Caco-2 (cell line): ENCODE results near the gene TENM3. TPM values are rescaled to one million over a fixed set of nuclear protein-coding genes. Genes with fewer than 3 reads are reported as not detected.

Experiments
- BruUV-seq: library from RNA; stranded (reverse); fragments of 400-500 nt; replicated peaks from 2 replicates; lab custom pipeline; 2021; lab: Mats Ljungman, UMichigan
- CTCF ChIA-PET: fragments of 300-600 bp; sonication (Branson Sonifier 250); formaldehyde crosslinking; loops from one replicate; lab custom pipeline; 2022; ENCODE audit warnings: antibody characterized with exemption; lab: Charles Lee
- POLR2A ChIA-PET: fragments of 300-600 bp; sonication (Branson Sonifier 250); formaldehyde crosslinking; loops from one replicate; lab custom pipeline; 2022; ENCODE audit warnings: antibody characterized with exemption; lab: Charles Lee
- DNase-seq, 2 experiments: peaks; one replicate each; pipeline versions ENCODE4 v3.0.0 to v3.0.0-alpha.2; 2020 to 2022
- H3K27me3 ChIP-seq: replicated peaks from 2 replicates; pipeline ENCODE4 v1.6.0; 2011; ENCODE audit warnings: low read length; ENCODE audit not compliant: control insufficient read depth, insufficient read depth
- H3K36me3 ChIP-seq: 2 replicates; pipeline ENCODE4 v1.5.1; 2011; ENCODE audit warnings: low read length; ENCODE audit not compliant: control insufficient read depth, insufficient read depth
- H3K4me1 ChIP-seq: fragments of 250-450 bp; sonication (Bioruptor Pico); 2 replicates; pipeline ENCODE4 v1.5.1; 2020; ENCODE audit warnings: mild to moderate bottlenecking
- H3K4me3 ChIP-seq: 2 replicates; pipeline ENCODE4 v1.5.1; 2011; ENCODE audit warnings: low read depth, mild to moderate bottlenecking, control low read depth, low read length
- H3K9me3 ChIP-seq: fragments of 250-450 bp; sonication (Bioruptor Pico); 2 replicates; pipeline ENCODE4 v1.5.1; 2020; ENCODE audit warnings: mild to moderate bottlenecking, moderate library complexity
- H3K27ac Mint-ChIP-seq: one replicate; pipeline ENCODE4 v1.8.0; 2022; ENCODE audit warnings: mixed read lengths; ENCODE audit not compliant: unreplicated experiment
- H3K27me3 Mint-ChIP-seq: one replicate; pipeline ENCODE4 v1.8.0; 2022; ENCODE audit warnings: mixed read lengths; ENCODE audit not compliant: insufficient read depth, unreplicated experiment
- H3K36me3 Mint-ChIP-seq: one replicate; pipeline ENCODE4 v1.8.0; 2022; ENCODE audit warnings: mild to moderate bottlenecking, mixed read lengths; ENCODE audit not compliant: insufficient read depth, unreplicated experiment
- H3K4me1 Mint-ChIP-seq: one replicate; pipeline ENCODE4 v1.8.0; 2022; ENCODE audit warnings: low read depth, mixed read lengths; ENCODE audit not compliant: unreplicated experiment
- H3K4me3 Mint-ChIP-seq: one replicate; pipeline ENCODE4 v1.8.0; 2022; ENCODE audit warnings: mild to moderate bottlenecking, moderate library complexity, mixed read lengths; ENCODE audit not compliant: unreplicated experiment
- H3K9me3 Mint-ChIP-seq: one replicate; pipeline ENCODE4 v1.8.0; 2022; ENCODE audit warnings: mixed read lengths; ENCODE audit not compliant: unreplicated experiment
- CTCF ChIP-seq, 2 experiments: fragments of 200-600 bp in 1 of 2; IDR thresholded peaks; 1 replicate in 1 of 2; 2 replicates in 1 of 2; pipeline versions ENCODE4 v1.5.1 to v1.8.0; 2011 to 2022; ENCODE audit warnings: antibody characterized with exemption in 1 of 2, control low read depth in 1 of 2, inconsistent platforms in 1 of 2, low read depth in 1 of 2, low read length in 1 of 2, mild to moderate bottlenecking in 1 of 2, moderate library complexity in 1 of 2; ENCODE audit not compliant: insufficient read depth in 1 of 2, severe bottlenecking in 1 of 2, unreplicated experiment in 1 of 2
- intact Hi-C: fragments of 100-400 bp; cut with micrococcal nuclease; formaldehyde crosslinking; loops from one replicate; pipeline ENCODE4 v1.10.0; 2022; ENCODE audit not compliant: unreplicated experiment
- total RNA-seq: library from RNA; stranded (reverse); gene quantifications from 2 replicates; pipeline ENCODE4 v1.2.3, GENCODE V29; 2022

TENM3 gene
- total RNA-seq, 1 experiment from 2014 or later: 94.7 TPM

- Histone ChIP-seq H3K36me3 (no peaks in the 10 kb centered on the region), H3K9me3 (peaks cover 19% of the 10 kb centered on the region), H3K27me3 (no peaks in the 10 kb centered on the region), H3K4me3 (no peak overlapping the region), H3K4me1 (no peaks in the 10 kb centered on the region)
- CTCF ChIA-PET: no interaction called here
- Mint-ChIP-seq H3K36me3 (peaks cover 18% of the 10 kb centered on the region), H3K4me3 (no peak overlapping the region), H3K27ac (no peak overlapping the region), H3K9me3 (peaks cover 27% of the 10 kb centered on the region), H3K27me3 (no peaks in the 10 kb centered on the region), H3K4me1 (no peaks in the 10 kb centered on the region)
- intact Hi-C loops: no loop called here
- BruUV-seq: no TSS peak
- no peak for TF ChIP-seq CTCF (IDR thresholded peaks at IDR 0.05; ENCODE audit: insufficient read depth in 1 of 2, low read depth in 1 of 2, low read length in 1 of 2, severe bottlenecking in 1 of 2, unreplicated experiment in 1 of 2)
- POLR2A ChIA-PET: no interaction called here
- no peak for DNase-seq
These were observed 67.8 kb downstream of the TENM3 start for GRCh38 chr4:182310962-182311361.

- H3K4me3 ChIP-seq: no peak overlapping the region
These were observed 71.3 kb downstream of the TENM3 start for GRCh38 chr4:182314537-182314936.

GRCh38 chr4:182318256-182318655 lies 75.1 kb downstream of the TENM3 start:
- ChIA-PET CTCF (no interaction called here), POLR2A (no interaction called here)
- BruUV-seq: no TSS peak
- peaks cover 19% of the 10 kb centered on the region for H3K4me1 ChIP-seq
- peaks cover 28% of the 10 kb centered on the region for H3K9me3 Mint-ChIP-seq
- H3K4me3 Mint-ChIP-seq: no peak overlapping the region
- H3K27ac Mint-ChIP-seq: no peak overlapping the region
- intact Hi-C loops: no loop called here
- TF ChIP-seq CTCF (IDR thresholded peaks at IDR 0.05; ENCODE audit: insufficient read depth in 1 of 2, low read depth in 1 of 2, low read length in 1 of 2, severe bottlenecking in 1 of 2, unreplicated experiment in 1 of 2): no peak
- peaks cover 29% of the 10 kb centered on the region for H3K36me3 Mint-ChIP-seq
- H3K27me3 Mint-ChIP-seq: no peaks in the 10 kb centered on the region
- no peak overlapping the region for H3K4me3 ChIP-seq
- peaks cover 19% of the 10 kb centered on the region for H3K9me3 ChIP-seq
- no peaks in the 10 kb centered on the region for H3K27me3 ChIP-seq
- H3K4me1 Mint-ChIP-seq: peaks cover 8% of the 10 kb centered on the region
- H3K36me3 ChIP-seq: no peaks in the 10 kb centered on the region
- no peak for DNase-seq

More at GRCh38 chr4:182314537-182314936, 71.3 kb downstream of the TENM3 start:
- H3K27me3 Mint-ChIP-seq: no peaks in the 10 kb centered on the region
- no peak for TF ChIP-seq CTCF (IDR thresholded peaks at IDR 0.05; ENCODE audit: insufficient read depth in 1 of 2, low read depth in 1 of 2, low read length in 1 of 2, severe bottlenecking in 1 of 2, unreplicated experiment in 1 of 2)
- peaks cover 19% of the 10 kb centered on the region for H3K4me1 ChIP-seq
- DNase-seq: no peak
- ChIA-PET CTCF (no interaction called here), POLR2A (no interaction called here)
- H3K27ac Mint-ChIP-seq: no peak overlapping the region
- intact Hi-C loops: no loop called here
- no peaks in the 10 kb centered on the region for H3K36me3 ChIP-seq
- H3K27me3 ChIP-seq: no peaks in the 10 kb centered on the region
- peaks cover 22% of the 10 kb centered on the region for H3K36me3 Mint-ChIP-seq
- H3K4me3 Mint-ChIP-seq: no peak overlapping the region
- peaks cover 19% of the 10 kb centered on the region for H3K9me3 ChIP-seq
- H3K4me1 Mint-ChIP-seq: peaks cover 7% of the 10 kb centered on the region
- BruUV-seq: no TSS peak
- H3K9me3 Mint-ChIP-seq: peaks cover 28% of the 10 kb centered on the region
